Measurements from ENCODE around the gene FBXO34.
"Not testable (repeated sequence)": the region's sequence is repeated elsewhere in the genome, so short reads cannot be mapped to it uniquely, and the experiment has no call there.

Gene FBXO34

DNA sequence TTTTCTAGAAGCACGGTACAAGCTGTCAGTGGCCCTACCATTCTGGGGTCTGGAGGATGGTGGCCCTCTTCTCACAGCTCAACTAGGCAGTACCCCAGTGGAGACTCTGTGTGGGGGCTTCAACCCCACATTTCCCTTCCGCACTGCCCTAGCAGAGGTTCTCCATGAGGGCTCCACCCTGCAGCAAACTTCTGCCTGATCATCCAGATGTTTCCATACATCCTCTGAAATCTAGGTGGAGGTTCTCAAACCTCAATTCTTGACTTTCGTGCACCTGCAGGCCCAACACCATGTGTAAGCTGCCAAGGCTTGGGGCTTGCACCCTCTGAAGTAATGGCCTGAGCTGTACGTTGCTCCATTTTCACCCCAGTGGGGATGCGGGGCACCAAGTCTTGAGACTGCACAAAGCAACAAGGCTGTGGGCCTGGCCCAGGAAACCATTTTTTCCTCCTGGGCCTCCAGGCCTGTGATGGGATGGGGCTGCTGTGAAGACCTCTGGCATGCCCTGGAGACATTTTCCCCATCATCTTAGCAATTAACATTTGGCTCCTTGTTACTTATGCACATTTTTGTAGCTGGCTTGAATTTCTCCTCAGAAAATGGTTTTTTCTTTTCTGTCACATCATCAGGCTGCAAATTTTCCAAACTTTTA, 41.3 kb downstream of the FBXO34 start:
- not testable (repeated sequence) for DNase-seq (ENCODE audit: low read depth)

DNA sequence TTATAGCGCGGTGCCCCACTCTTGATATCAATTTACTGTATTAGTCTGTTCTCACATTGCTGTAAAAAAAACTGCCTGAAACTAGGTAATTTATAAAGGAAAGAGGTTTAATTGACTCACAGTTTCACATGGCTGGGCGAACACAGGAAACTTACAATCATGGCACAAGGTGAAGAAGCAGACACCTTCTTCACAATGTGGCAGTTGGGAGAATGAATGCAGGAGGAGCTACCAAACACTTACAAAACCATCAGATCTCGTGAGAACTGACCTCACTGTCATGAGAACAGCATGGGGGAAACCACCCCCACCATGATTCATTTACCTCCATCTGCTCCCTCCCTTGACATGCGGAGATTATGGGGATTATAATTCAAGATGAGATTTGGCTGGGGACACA, 42.3 kb downstream of the FBXO34 start:
- DNase-seq (ENCODE audit: low read depth) = no peak

DNA sequence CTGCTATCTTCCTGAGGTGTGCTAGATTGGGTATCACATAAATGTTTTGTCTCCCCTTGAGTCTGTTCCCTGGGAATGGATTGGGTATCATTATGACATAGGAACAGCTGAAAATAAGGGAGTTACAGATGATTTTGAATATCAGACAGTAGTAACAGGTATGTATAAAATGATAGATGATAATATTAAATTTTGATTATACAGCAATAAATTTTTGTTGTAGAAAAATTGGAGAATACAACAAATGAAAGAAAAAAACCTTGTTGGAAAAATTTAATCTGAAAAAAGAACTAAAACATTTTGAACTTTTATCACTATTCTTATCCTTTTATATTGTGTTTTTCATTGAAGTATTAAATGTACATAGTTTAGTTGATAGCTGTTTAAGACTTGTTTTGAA, 43.2 kb downstream of the FBXO34 start:
- no peak for DNase-seq (ENCODE audit: low read depth)

DNA sequence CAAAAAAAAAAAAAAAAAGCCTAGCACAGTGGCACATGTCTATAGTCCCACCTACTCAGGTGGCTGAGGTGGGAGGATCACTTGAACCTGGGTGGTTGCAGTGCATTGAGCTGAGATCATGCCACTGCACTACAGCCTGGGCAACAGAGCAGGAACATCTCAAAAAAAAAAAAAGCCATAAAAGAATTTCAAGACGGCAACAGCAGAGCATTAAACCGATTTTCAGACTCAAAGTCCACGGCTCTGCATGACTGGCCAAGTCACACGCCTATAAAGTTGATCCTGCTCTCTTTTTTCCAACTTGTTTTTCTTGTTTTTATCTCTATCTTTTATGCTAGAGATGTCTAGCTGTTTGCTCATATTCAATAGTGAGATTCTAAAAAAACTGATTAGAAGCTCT, 45.3 kb downstream of the FBXO34 start:
- DNase-seq (ENCODE audit: low read depth) = no peak

DNA sequence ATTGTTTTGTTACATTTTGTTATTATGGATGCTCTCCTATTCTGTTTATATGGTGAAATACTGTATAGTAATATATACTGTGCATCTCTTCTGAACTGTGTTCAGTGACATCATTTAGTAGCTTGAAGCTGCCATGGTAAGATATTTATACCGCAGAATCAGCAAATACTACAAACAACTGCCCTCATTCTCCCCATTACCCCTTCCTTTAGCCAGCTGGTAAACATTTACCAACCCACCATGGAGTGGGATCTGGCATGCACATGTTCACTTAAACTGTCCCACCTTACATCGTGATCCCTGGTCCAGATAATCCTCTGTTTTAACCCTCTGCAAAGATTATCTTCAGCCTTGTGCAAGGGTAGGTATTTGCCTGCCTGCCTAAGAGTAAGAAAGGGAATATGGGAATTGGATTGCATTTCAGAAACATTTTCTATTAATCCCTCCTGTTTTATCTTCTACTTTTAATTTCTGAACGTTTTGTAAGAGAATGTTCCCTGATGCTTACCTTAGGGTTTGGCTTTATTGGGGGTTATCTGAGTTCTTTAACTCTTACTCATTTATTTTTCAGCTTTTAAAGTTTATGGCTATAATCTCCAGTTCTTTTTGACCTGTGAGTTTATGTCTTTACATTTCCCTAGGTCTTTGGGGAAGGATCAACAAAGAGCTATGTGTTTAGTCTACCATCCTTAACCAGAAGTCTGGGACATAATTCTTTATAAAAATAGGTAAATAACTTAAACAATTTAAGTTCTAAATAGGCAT, 46.5 kb downstream of the FBXO34 start:
- no peak for DNase-seq (ENCODE audit: low read depth)

DNA sequence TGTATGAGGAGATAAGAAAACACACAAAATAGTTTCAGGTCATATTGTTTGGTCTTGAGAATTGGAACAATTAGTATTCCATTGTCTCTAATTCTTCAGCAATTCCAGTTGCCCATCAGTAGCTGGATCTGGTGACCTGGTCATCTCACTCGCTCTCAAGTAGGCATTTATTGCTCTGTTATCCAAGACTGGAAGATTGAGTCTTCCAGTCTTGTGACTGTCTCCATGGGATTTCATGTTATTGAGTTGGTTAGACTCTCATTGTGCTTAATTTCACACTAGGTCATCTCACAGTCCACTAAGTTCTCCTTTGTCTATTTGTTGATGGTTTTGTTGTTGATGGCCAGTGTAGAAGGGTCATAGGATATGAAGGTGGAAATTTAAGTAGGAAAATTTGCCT, 47.5 kb downstream of the FBXO34 start:
- DNase-seq (ENCODE audit: low read depth) = no peak

DNA sequence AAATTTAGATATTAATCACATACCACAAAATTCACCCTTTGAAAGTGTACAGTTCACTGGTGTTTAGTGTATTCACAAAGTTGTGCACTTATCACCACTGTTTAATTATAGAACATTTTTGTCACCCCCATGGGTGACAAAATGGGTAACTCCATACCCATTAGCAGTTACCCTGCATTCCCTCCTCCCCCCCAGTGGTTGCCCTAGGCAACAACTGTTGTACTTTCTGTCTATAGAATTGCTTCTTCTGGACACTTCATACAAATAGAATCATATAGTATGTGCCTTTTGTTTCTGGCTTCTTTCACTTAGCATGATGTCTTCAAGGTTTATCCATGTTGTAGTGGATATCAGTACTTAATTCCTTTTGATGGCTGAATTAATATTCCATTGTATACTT, 52.7 kb downstream of the FBXO34 start:
- DNase-seq (ENCODE audit: low read depth) = no peak

DNA sequence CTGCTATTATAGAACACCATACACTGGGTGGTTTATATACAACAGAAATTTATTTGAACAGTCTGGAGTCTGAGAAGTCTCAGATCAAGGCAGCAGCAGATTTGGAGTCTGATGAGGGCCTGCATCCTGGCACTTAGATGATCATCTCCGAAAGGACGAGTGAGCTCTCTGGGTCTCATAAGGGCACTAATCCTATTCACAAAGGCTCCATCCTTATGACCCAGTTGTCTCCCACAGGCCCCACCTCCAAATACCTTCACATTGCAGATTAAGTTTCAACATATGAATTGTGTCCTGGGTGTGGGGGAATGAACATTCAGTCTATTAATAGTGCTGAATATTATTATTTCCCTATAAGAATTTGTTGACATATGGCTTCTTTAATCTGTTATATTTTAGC, 53.6 kb downstream of the FBXO34 start:
- DNase-seq (ENCODE audit: low read depth) = no peak

DNA sequence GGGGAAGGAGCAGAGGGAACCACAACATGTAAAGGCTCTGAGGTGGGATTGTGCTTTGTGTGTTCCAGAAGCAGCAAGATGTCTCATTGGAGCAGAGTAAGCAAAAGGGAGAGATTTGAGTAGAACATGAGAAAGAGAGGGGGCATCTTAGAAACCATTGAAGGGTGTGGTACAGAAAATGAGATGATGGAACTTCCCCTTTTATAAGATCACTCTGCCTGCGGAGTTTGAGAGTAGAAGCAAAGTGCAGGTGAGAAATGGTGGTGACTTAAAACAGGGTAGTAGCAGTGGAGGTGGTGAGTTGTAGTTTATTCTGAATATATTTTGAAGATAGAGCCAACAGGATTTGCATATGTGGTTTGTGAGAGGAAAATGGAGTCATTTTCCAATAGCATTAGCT, 56.0 kb downstream of the FBXO34 start:
- DNase-seq (ENCODE audit: low read depth) = no peak

DNA sequence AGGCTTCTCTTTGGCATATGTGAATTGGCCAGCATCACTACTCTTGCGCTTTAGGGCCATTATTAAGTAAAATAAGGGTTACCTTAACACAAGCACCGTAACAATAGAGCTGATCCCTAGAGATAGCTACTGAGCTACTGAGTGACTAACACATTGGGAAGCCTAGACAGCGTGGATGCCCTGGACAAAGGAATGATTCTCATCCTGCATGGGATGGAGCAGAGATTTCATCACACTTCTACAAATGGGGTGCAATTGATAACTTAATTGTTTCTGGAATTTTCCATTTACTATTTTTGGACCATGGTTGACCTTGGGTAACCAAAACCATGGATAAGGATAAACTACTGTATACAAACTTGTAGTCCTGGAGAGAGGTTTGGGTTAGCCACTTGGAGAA, 57.1 kb downstream of the FBXO34 start:
- DNase-seq (ENCODE audit: low read depth) = no peak

DNA sequence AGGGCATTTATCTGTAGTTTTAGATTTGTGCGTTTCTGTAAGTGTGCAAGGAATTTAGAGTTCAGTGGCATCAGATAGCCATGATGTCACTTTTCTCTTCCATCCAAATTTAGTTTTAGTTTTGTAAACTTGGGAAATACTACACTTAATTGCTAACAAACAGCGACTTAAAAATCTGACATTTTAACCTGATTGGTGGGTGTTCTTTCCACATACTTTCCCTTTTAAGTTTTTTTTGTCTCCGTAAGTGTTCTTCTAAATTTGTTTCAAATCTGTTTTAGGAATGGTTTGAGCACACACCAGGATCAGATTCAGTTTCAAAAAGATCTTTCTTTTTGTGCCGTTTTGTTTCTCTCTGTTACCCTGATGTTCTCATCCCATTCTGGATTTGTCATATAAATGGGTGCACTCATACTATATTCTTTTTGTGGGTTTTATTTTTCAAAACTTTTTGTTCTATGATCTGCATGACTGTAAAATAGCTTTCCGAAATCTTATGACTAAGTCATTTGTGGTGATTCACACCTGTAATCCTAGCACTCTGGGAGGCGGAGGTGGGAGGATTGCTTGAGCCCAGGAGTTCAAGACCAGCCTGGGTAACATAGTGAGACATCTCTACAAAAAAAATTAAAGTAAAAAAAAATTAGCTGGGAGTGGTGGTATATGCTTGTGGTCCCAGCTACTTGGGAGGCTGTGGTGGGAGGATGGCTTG, 58.9 kb downstream of the FBXO34 start:
- no peak for DNase-seq (ENCODE audit: low read depth)

DNA sequence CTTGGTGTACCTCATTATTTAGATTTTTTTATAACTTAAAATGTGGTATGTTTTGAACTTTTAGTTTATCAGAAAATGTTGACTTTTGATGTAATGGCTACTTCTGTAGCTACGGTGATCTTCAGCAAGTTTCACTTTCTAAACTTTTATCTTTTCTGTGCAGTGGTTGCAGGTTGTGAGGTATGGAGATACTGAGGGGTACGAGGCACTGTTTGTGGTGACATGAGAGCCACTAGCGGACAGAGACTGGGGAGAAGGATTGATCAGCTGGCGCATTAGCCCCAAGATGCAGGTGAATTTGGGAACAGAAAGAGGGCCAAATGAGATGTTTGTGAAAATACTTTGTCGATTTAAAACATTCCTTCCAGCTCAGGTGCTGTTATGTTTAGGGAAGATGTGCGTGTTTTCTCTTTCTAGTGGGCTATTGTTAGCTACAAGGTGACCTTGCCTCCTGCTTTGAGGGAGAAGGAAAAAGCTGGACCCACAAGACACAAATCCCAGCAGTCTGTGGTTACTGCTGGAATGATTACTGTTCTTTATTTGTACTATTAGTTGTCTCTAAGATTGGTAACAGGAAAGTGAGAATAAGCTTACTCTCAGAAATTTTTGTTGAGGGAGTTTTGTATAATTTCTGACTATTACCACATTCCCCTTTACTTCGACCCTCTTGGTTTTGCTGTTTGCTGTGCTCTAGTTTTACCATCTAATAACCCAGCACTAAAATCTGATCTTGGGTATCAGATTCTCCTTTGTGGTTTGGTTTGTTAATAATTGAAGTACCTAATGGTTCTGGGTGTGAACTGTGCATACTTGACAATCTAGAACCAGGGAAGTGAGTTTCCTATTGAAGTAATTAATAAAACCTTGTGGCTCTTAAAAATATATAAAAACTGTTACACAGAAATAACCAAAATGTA, 61.7 kb downstream of the FBXO34 start:
- DNase-seq (ENCODE audit: low read depth) = no peak

DNA sequence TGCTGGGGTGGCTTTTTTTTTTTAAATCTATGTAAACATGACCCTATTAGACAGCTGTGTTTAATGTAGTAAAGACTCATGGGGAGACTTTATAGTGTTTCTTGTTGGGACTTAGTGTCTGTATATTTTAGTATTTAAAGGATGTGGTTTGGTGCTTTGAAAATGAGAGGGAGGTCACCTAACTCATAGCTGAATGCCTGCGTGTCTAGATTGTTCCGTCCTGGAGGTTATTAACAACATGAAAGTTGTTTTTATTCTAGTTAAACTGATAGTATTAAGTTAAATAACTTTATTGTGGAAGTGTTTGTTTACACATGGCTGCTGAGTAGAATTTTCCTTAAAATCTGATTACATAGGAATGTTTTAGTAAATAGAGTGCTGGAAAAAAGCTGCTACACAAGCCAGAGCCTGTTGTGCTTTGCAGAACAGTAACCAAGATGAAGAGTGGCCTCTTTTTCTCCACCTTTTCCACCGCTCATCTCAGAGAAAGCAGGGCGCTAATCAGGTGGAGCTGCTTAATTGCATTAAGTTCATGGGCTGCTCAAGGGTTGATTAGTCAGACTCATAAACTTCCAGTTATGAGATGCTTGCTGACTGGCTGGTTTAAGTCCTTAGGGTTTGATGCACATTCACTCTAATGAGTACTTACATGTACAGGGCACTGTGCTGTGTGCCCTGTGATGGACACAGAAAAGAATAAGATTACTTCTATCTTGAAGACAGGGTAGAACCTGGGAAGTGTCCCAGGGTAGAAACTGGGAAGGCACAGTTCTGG, 62.7 kb downstream of the FBXO34 start:
- no peak for DNase-seq (ENCODE audit: low read depth)

DNA sequence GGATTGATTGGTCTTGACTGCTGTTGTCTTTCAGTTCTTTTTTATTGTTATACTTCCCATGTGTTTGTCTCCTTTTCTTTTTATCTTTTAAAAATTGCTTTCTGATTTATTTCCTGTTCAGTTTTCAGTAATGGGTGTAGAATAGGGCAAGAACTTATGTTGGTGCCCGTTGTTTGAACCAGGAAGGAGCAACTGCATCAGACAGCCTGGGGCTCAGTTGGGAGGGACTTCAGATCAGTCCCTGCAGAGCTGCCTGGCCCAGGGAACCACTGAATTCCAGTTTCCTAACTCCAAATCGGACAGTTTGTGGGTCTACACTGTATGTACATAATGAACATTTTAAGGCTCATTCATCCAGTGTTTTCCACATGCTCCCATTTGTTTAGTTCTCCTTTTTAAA, 64.9 kb downstream of the FBXO34 start:
- DNase-seq (ENCODE audit: low read depth) = no peak

DNA sequence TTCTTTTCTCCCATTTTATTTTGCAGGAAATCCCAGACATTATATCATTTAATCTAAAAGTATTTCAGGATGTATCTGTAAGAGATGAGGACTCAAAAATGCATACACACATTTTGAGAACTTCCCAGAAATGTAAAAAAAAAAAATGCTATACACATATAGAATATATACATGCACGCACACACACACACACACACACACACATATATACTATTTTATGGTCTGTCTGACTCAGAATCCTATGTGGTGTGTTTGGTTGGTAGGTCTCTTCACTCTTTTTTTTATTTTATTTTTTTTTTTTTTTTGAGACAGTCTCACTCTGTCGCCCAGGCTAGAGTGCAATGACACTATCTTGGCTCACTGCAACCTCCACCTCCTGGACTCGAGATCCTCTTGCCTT, 65.5 kb downstream of the FBXO34 start:
- DNase-seq (ENCODE audit: low read depth) = no peak

DNA sequence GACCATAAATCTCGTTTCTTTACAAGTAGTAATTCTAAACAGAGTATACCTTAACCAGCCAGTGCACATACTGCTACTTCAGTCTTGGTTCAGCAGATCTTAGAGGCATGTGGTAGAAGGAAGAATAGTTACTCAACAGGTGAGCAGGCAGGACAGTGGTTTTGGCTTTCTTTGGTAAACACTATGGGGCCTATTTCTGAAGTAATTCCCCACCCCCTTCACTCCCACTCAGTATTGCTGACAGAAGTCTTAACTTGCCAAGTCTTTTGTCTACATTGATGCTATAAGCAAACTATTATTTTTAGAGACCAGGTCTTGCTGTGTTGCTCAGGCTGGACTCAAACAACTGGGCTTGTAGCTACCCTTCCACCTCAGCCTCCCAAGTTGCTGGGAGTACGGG, 68.5 kb downstream of the FBXO34 start:
- DNase-seq (ENCODE audit: low read depth) = no peak

DNA sequence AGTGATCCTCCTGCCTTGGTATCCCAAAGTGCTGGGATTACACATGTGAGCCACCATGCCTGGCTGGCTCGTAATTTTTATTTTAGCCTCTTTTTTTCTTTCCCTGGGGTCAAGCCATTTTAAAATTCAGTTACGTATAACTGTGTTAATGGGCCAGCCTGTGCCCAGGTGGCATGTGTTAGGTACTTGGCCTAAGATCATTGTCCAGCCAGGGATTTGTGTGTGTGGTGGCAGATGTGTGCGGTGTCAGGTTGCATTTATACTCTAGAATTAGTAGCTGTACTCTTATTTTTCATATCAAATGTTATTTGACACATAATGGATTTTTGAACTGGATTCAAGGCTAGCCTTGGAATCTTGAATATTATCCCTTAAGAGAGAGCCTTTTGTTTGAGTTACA, 69.3 kb downstream of the FBXO34 start:
- DNase-seq (ENCODE audit: low read depth) = no peak

DNA sequence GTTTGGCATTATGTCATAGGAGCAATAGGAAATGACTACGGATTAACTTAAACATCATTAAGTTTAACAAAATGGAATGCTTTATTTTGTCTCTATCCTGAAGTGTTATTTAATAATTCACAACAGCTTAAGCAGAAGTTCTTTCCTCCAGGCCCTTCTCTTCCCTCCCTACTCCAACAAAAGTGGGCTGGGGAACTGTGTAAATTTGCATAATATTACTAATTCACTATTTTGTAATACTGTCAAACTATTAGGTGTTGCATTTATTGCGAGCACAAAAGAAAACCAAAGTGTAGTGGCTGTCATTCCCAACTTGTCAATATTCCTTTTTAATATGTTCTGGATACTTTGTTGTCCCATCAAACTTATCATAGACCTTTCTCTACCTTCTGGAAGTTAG, 70.6 kb downstream of the FBXO34 start:
- DNase-seq (ENCODE audit: low read depth) = no peak

DNA sequence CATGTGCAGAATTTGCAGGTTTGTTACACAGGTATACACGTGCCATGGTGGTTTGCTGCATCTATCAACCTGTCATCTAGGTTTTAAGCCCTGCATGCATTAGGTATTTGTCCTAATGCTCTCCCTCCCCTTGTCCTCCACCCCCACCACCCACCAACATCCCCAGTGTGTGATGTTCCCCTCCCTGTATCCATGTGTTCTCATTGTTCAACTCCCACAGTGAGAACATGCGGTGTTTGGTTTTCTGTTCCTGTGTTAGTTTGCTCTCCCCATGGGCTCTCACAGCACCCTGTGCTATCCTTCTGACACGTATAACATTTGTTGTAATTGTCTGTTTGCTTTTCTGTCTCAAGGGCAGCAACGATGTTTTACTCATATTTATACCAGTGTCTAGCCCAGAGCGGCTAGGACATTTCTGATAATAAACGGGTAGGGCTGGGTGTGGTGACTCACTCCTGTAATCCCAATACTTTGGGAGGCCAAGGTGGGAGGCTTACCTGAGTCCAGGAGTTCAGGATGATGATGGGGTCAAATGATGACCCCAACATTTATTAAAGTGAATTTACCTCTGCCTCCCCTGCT, 73.5 kb downstream of the FBXO34 start:
- not testable (repeated sequence) for DNase-seq (ENCODE audit: low read depth)

DNA sequence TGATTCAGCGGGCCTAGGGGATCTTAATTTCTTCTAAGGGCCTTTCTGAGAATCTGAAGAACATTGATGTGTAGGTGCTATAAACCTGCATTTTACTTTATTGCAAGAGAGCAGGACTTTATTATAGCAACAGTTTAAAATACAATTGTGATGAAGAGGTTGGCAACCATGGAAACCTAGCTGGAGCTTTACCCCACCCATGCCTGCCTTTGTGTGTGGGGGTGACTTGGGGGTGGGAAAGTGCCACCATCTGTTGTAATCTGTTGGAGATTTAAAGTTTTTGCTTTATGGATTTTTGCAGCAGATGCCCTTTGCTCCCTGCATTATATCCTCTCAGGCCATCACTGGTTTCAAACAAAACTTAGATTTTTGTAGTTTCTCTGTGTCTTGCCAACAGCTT, 75.8 kb downstream of the FBXO34 start:
- no peak for DNase-seq (ENCODE audit: low read depth)

DNA sequence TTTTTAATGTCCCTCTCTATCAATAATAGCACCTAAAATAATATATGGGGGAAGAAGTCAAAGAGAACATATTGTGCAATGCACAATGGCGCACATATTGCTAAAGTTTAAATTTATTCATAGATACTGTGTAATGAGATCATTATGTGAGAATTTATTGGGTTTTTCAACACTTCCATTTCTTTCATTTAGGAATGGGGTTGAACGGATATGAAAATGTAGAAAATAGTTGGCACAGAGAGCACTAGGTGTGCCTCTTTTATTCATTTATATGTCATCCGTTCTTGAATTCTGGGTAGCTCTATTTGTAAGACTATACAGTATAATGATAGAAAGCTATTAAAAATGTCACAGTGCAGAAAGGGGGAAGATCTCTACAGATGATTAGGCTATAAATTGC, 76.5 kb downstream of the FBXO34 start:
- no peak for DNase-seq (ENCODE audit: low read depth)
